ENCODE data around the gene PGM1. TPM values are rescaled to one million over a fixed set of nuclear protein-coding genes. Genes with fewer than 3 reads are reported as not detected.

PGM1 gene
- total and polyA plus RNA-seq, 2 of the 13 experiments (the other 11 are each of a cell fraction or from before 2014, with no cell fraction given): 51.6 to 105 TPM

- TF ChIP-seq DMTF1 (CRISPR knock-in tag; IDR thresholded peaks at IDR 0.05) (no peak), ZNF280D (CRISPR knock-in tag; IDR thresholded peaks at IDR 0.05) (no peak), POGK (CRISPR knock-in tag; conservative IDR thresholded peaks at IDR 0.05) (no peak), AGO2 (optimal IDR thresholded peaks at IDR 0.05; ENCODE audit: low read depth, low read length) (peak; percentile 81), ZNF274 (CRISPR knock-in tag; IDR thresholded peaks at IDR 0.05) (peak; percentile 10; the same call in 1 of the 2 replicates), ZNF766 (CRISPR knock-in tag; IDR thresholded peaks at IDR 0.05; ENCODE audit: borderline replicate concordance) (no peak), KAT7 (CRISPR knock-in tag; IDR thresholded peaks at IDR 0.05; ENCODE audit: borderline replicate concordance) (peak; percentile 78; the same call in 1 of the 2 replicates), BRF2 (CRISPR knock-in tag; IDR thresholded peaks at IDR 0.05) (no peak), IRF9 (CRISPR knock-in tag; IDR thresholded peaks at IDR 0.05; ENCODE audit: borderline replicate concordance) (no peak; the same call in 1 of the 2 replicates), ZNF101 (CRISPR knock-in tag; IDR thresholded peaks at IDR 0.05; ENCODE audit: borderline replicate concordance, low read depth) (no peak), ATF7-NPFF (CRISPR knock-in tag; IDR thresholded peaks at IDR 0.05; ENCODE audit: low read depth) (no peak; the same call in 1 of the 2 replicates), FOXK1 (CRISPR knock-in tag; IDR thresholded peaks at IDR 0.05; ENCODE audit: borderline replicate concordance, low read depth) (no peak), ZBTB44 (CRISPR knock-in tag; IDR thresholded peaks at IDR 0.05) (no peak), ZNF572 (CRISPR knock-in tag; IDR thresholded peaks at IDR 0.05) (no peak), ZBTB20 (CRISPR knock-in tag; IDR thresholded peaks at IDR 0.05; ENCODE audit: borderline replicate concordance, low read depth) (no peak), SOX5 (CRISPR knock-in tag; IDR thresholded peaks at IDR 0.05; ENCODE audit: borderline replicate concordance) (no peak), HDAC2 (CRISPR knock-in tag; IDR thresholded peaks at IDR 0.05) (no peak)
Measured at GRCh38 chr1:63593886-63594605, 835 bp downstream of the PGM1 start (continued).

All from HepG2 (cell line).